HG03097 (cell line): ENCODE data around the gene VAPA.

Source experiments
- ATAC-seq: cut with Tn5 transposase; IDR thresholded peaks from one replicate; pipeline ENCODE4 v1.9.1; 2021; ENCODE audit not compliant: unreplicated experiment, low FRiP score

VAPA gene

DNA sequence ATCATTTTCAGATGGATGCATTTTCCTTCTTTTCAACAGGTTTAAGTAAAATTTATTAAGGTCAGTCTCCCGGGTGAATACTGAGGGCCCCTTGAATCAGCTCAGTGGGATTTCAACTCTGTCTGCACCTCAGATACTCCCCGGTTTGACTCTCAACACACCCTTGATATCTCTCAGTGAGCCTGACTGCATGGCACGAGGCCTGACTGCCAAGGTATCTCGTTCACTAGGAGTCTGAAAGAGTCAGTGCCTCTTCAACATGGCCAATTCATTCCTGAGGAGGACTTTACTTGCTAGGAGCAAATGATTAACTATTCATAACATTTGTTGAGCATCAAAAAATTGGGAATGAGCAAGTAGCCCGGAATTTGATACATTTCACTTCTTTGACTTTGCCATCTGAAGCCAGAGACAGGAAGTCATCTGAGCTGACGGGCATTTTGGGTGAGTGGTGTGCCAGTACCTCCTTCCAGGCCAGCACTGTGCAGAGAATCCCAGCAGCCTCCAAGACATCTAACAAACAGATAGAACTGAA lies 81.0 kb downstream of the VAPA start:
- no peak for ATAC-seq

DNA sequence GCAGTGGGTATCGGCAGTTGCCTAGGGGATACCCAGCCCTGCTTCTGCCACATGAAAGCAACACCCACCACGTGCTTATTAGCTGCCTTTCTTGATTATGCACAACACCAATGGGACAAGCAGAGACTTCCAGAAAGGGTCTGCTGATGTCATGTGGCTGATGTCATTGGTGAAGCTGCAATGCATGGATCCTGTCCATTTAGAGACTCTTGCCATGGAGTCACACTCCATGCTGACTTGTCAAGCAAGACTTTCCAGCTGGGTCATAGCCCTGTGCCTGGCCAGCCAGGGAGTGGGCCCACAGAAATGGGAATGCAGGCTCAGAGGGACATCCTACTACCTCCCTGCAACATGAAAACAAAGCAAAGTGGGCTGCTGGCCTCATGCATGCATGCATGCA lies 81.8 kb downstream of the VAPA start:
- no peak for ATAC-seq

DNA sequence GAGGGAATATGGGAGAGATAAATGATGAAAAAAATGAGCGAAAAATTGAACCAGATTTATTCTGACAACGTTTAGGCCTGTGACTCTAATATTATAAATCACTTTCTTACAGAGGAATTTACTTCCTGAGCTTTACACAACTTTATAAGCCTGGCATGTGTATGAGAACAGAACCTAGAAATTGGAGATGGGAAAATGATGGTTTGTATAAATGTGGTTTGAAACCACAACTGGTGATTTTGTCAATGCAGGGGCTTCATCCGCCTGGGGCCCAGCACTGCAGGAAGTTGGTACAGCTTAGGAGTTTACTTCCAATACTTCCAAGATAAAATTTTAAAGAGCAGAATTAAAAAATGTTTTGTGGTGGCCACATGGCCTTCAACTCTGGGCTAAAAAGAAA lies 82.3 kb downstream of the VAPA start:
- no peak for ATAC-seq

DNA sequence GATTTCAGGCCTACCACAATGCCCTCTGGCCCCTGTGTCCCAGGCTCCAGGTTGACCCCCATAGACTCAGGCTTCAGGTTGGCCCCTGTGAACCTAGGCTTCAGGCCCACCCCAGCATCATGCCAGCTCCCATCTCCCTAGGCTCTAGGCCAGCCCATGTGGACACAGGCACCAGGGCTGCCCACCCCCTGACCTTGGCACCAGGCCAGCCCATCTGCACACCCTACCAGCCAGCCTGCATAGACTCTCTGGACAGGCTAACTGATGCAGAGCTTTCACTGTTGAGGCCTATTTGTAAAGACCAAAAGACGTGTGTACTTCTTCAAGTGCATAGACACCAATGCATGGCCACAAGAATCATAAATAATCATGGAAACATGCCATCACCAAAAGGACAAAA lies 83.9 kb downstream of the VAPA start:
- no peak for ATAC-seq

DNA sequence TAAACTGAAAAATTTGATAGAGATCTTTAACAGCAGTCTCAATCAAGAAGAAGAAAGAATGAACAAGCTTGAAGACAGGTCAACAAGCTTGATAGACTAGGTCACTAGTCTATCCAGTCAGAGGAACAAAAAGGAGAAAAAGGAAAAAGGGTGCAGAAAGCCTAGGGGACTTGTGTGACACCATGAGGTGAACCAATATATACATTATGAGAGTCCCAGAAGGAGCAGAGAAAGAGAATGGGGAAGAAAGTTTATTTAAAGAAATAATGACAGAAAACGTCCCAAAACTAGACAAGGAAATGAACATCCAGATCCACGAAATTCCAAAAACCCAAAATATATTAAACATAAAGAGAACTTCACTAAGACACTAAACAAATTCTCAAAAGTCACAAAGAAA lies 84.5 kb downstream of the VAPA start:
- no peak for ATAC-seq

DNA sequence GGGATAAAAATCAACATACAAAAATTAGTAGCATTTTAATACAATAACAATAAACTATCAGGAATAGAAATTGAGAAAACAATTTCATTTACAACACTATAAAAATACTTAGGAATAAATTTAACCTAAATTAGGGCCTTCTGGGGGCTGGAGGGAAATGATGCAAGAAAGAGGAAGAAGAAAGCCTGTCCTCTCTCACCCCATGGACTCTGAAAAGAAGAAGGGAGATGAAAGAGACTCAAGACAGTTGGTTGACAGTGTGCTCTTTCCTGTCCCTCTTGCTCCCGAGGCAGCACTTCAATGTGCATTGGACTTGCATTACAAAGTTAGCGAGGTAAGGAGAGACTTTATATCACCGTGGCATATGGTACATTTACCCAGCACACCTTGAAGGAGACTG lies 88.5 kb downstream of the VAPA start:
- ATAC-seq, result no peak

DNA sequence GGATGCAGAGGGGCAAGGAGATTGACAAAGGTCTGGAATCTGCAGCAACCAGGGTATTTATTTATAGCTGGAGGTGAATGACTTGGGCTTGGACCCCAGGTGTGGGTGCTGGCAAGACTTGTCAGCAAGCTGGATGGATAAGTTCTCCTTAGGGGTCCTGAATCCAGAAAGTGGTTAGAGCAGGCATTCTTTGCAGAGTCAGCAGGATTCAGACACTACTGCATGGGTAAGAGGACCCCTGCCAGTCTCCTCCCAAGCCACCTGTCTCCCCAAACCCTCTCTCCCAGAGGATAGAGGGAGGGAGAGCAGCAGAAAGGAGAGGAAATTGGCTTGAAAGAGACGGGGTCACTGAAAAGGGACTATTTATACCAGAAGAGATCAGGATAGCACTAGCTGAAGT lies 89.5 kb downstream of the VAPA start:
- ATAC-seq, result no peak

DNA sequence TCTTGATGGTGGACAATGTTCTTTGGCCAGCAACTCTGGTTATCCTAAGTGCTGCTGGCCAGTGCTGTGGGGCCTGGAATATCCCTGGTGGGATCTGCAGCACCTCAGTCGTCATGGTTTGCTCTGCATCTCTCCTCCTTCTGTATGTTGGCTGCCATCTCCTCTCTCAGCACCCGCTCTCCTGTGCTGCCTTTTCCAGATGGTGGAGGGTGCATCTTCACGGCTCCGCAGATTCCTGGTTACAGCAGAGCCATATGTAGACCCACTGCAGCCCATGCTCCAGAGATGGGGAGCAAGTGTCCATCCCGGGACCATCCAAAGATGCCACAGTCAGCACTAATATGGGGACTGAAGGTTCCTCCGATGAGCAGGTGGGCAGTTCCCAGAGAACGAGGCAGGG lies 90.0 kb downstream of the VAPA start:
- ATAC-seq, result no peak

DNA sequence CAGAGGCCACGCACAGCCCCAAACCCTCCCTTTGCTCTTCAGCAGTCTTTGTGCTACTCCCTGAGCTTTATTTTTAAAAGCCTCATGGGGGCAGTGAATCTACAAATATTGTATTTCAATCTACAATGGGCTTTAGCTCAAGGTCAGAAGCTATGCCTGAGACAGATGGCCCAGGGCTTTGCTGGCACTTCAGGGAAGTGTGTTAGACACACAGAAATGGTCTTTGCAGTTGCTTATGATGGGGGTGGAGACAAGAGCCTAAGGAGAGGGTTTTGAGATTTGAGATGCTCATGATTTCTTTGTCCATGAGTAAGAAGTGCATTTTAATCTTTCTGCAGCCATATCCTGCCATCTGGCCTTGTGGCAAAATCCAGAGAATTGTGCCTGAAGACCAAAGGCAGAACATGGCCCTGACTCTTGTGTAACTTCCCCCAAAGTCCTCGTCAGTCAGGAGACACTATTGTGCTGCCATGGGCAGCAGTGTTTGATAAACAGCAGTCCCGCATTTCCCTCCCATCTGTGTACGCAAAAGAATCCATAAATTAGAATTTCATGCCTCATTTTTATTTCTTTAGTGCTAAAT lies 92.6 kb downstream of the VAPA start:
- no peak for ATAC-seq

DNA sequence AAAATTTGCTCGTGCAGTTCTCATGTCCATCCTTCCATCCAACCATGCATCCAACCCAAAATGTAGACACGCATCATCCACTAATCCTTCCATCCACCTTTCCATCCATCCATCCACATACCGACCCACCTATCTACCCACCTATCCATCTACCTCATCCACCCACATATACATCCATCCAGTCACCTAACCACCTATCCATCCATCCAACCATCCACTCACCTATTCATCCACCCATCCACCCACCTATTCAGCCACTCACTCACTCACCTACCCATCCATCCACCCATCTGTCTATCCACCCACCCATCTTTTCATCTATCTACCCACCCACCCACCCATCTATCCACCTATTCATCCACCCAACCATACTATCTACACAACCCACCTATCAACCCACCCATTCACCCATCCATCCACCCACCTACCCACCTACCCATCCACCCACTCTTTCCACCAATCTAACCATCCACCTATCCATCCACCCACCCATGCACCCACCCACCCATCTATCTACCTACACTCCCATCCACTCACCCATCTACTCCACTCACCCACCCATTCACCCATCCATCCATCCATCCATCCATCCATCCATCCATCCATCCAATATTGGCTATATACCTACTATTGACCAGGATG lies 94.3 kb downstream of the VAPA start:
- ATAC-seq, result no peak
